HL-60 (cell line): Measurements from ENCODE around the gene MS4A2.

Experiments
- GABPA ChIP-seq: IDR thresholded peaks from 2 replicates; pipeline ENCODE4 v1.6.1; 2012; ENCODE audit warnings: low read depth
- POLR2AphosphoS5 ChIP-seq: IDR thresholded peaks from 2 replicates; pipeline ENCODE4 v1.6.1; 2012; ENCODE audit warnings: low read depth
- SPI1 ChIP-seq: IDR thresholded peaks from 2 replicates; pipeline ENCODE4 v1.6.1; 2012; ENCODE audit warnings: low read depth, mild to moderate bottlenecking, borderline replicate concordance
- TF ChIP-seq, protein P1 (sequence below): IDR thresholded peaks from one replicate; pipeline ENCODE4 v1.5.1; 2011; ENCODE audit warnings: low read length, control low read depth, inconsistent platforms; ENCODE audit not compliant: insufficient read depth
- TF ChIP-seq, protein P2 (sequence below): IDR thresholded peaks from 2 replicates; pipeline ENCODE4 v1.6.1; 2012; ENCODE audit warnings: low read depth; ENCODE audit not compliant: insufficient replicate concordance

DNA sequence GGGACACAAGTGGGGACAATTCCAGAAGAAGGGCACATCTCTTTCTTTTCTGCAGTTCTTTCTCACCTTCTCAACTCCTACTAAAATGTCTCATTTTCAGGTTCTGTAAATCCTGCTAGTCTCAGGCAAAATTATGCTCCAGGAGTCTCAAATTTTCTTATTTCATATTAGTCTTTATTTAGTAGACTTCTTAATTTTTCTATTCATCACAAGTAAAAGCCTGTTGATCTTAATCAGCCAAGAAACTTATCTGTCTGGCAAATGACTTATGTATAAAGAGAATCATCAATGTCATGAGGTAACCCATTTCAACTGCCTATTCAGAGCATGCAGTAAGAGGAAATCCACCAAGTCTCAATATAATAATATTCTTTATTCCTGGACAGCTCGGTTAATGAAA lies at the start of gene MS4A2:
- TF ChIP-seq, protein P1, sequence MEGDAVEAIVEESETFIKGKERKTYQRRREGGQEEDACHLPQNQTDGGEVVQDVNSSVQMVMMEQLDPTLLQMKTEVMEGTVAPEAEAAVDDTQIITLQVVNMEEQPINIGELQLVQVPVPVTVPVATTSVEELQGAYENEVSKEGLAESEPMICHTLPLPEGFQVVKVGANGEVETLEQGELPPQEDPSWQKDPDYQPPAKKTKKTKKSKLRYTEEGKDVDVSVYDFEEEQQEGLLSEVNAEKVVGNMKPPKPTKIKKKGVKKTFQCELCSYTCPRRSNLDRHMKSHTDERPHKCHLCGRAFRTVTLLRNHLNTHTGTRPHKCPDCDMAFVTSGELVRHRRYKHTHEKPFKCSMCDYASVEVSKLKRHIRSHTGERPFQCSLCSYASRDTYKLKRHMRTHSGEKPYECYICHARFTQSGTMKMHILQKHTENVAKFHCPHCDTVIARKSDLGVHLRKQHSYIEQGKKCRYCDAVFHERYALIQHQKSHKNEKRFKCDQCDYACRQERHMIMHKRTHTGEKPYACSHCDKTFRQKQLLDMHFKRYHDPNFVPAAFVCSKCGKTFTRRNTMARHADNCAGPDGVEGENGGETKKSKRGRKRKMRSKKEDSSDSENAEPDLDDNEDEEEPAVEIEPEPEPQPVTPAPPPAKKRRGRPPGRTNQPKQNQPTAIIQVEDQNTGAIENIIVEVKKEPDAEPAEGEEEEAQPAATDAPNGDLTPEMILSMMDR, result no peak
- no peak for TF ChIP-seq POLR2AphosphoS5
- TF ChIP-seq, protein P2, sequence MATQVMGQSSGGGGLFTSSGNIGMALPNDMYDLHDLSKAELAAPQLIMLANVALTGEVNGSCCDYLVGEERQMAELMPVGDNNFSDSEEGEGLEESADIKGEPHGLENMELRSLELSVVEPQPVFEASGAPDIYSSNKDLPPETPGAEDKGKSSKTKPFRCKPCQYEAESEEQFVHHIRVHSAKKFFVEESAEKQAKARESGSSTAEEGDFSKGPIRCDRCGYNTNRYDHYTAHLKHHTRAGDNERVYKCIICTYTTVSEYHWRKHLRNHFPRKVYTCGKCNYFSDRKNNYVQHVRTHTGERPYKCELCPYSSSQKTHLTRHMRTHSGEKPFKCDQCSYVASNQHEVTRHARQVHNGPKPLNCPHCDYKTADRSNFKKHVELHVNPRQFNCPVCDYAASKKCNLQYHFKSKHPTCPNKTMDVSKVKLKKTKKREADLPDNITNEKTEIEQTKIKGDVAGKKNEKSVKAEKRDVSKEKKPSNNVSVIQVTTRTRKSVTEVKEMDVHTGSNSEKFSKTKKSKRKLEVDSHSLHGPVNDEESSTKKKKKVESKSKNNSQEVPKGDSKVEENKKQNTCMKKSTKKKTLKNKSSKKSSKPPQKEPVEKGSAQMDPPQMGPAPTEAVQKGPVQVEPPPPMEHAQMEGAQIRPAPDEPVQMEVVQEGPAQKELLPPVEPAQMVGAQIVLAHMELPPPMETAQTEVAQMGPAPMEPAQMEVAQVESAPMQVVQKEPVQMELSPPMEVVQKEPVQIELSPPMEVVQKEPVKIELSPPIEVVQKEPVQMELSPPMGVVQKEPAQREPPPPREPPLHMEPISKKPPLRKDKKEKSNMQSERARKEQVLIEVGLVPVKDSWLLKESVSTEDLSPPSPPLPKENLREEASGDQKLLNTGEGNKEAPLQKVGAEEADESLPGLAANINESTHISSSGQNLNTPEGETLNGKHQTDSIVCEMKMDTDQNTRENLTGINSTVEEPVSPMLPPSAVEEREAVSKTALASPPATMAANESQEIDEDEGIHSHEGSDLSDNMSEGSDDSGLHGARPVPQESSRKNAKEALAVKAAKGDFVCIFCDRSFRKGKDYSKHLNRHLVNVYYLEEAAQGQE, result no peak
- no peak for TF ChIP-seq SPI1
- no peak for TF ChIP-seq GABPA
